H1 (cell line): ENCODE data around the gene HBB. TPM values are rescaled to one million over a fixed set of nuclear protein-coding genes. Genes with fewer than 3 reads are reported as not detected.

Experiments
- CTCF ChIA-PET: fragments of 300-600 bp; sonication (Branson Sonifier 250); formaldehyde crosslinking; loops from one replicate; lab custom pipeline; 2021; ENCODE audit not compliant: partially characterized antibody; lab: Charles Lee
- POLR2A ChIA-PET: fragments of 300-600 bp; sonication (Branson Sonifier 250); formaldehyde crosslinking; loops from one replicate; lab custom pipeline; 2021; ENCODE audit warnings: inconsistent platforms; ENCODE audit not compliant: partially characterized antibody; lab: Charles Lee
- DNase-seq, 2 experiments: peaks; one replicate each; pipeline versions ENCODE4 v3.0.0 to v3.0.0-alpha.2; 2010 to 2022; ENCODE audit warnings: low spot score in 2 of 2, low read depth in 1 of 2, mixed read lengths in 1 of 2
- FAIRE-seq: peaks from 2 replicates; lab custom pipeline; 2011; peaks lifted over from hg19 to GRCh38; lab: Jason Lieb, UNC
- H2AFZ ChIP-seq: 2 replicates; pipeline ENCODE4 v1.8.1; 2012; ENCODE audit warnings: low read length, inconsistent platforms
- H2AK5ac ChIP-seq: 2 replicates; pipeline ENCODE4 v1.6.1; 2013; ENCODE audit warnings: low read depth, low read length
- H2BK120ac ChIP-seq: replicated peaks from 2 replicates; pipeline ENCODE3; 2013; ENCODE audit warnings: low read depth, low read length, inconsistent platforms
- H2BK12ac ChIP-seq: 2 replicates; pipeline ENCODE4 v1.6.1; 2013; ENCODE audit warnings: low read depth, low read length
- H2BK15ac ChIP-seq: 2 replicates; pipeline ENCODE4 v1.6.1; 2013; ENCODE audit warnings: low read length
- H2BK20ac ChIP-seq: 2 replicates; pipeline ENCODE4 v1.6.1; 2013; ENCODE audit warnings: low read length
- H2BK5ac ChIP-seq: 2 replicates; pipeline ENCODE4 v1.6.1; 2013; ENCODE audit warnings: low read depth, low read length
- H3K14ac ChIP-seq: 2 replicates; pipeline ENCODE4 v1.6.1; 2013; ENCODE audit warnings: inconsistent platforms; ENCODE audit not compliant: insufficient read length
- H3K18ac ChIP-seq: 2 replicates; pipeline ENCODE4 v1.6.1; 2013; ENCODE audit warnings: low read length; ENCODE audit errors: extremely low read depth
- H3K23ac ChIP-seq: 2 replicates; pipeline ENCODE4 v1.6.1; 2013; ENCODE audit warnings: inconsistent platforms; ENCODE audit not compliant: insufficient read length
- H3K23me2 ChIP-seq: 2 replicates; pipeline ENCODE4 v1.6.1; 2013; ENCODE audit warnings: low read depth, low read length
- H3K27ac ChIP-seq: 2 replicates; pipeline ENCODE4 v1.6.1; 2011; ENCODE audit warnings: low read depth, low read length, inconsistent platforms
- H3K27me3 ChIP-seq, 4 experiments: replicated peaks in 1 of 4; 1 replicate in 1 of 4; 2 replicates in 3 of 4; pipeline versions ENCODE4 v1.6.1 to v1.8.1; 2011 to 2013; ENCODE audit warnings: low read length in 3 of 4, mild to moderate bottlenecking in 3 of 4, inconsistent platforms in 2 of 4, mixed read lengths in 2 of 4, moderate library complexity in 1 of 4; ENCODE audit not compliant: control insufficient read depth in 3 of 4, insufficient read depth in 3 of 4; ENCODE audit errors: extremely low read depth in 1 of 4
- H3K36me3 ChIP-seq, 4 experiments: 2 replicates each; pipeline versions ENCODE4 v1.6.1 to v1.8.1; 2011 to 2013; ENCODE audit warnings: mild to moderate bottlenecking in 4 of 4, low read length in 3 of 4, moderate library complexity in 2 of 4, control low read depth in 1 of 4, inconsistent platforms in 1 of 4; ENCODE audit not compliant: insufficient read depth in 4 of 4, control insufficient read depth in 2 of 4
- H3K4ac ChIP-seq: replicated peaks from 2 replicates; pipeline ENCODE3; 2013; ENCODE audit warnings: low read length, low read depth, mixed read lengths, inconsistent platforms; ENCODE audit not compliant: insufficient read length
- H3K4me1 ChIP-seq, 4 experiments: replicated peaks in 1 of 4; 1 replicate in 1 of 4; 2 replicates in 3 of 4; pipeline versions ENCODE4 v1.6.1 to v1.8.1; 2011 to 2013; ENCODE audit warnings: low read length in 3 of 4, inconsistent platforms in 2 of 4, mixed read lengths in 1 of 4; ENCODE audit not compliant: insufficient read depth in 4 of 4, control insufficient read depth in 3 of 4
- H3K4me2 ChIP-seq, 2 experiments: 2 replicates each; pipeline versions ENCODE4 v1.6.1 to v1.8.1; 2011 to 2013; ENCODE audit warnings: low read depth in 2 of 2, low read length in 2 of 2, control low read depth in 1 of 2, inconsistent platforms in 1 of 2, mild to moderate bottlenecking in 1 of 2; ENCODE audit not compliant: insufficient read depth in 1 of 2
- H3K4me3 ChIP-seq, 4 experiments: fragments of 200-600, 300-600 bp in 1 of 4; sonication (generic), shearing (Covaris generic), sonication (Bioruptor Twin) in 1 of 4; 2 replicates each; pipeline versions ENCODE4 v1.5.1 to v1.8.1; 2011 to 2016; ENCODE audit warnings: low read length in 4 of 4, low read depth in 3 of 4, control low read depth in 2 of 4, inconsistent platforms in 2 of 4, mild to moderate bottlenecking in 2 of 4, mixed read lengths in 1 of 4, moderate library complexity in 1 of 4; ENCODE audit not compliant: insufficient read depth in 2 of 4; ENCODE audit errors: extremely low read depth in 1 of 4
- H3K56ac ChIP-seq: replicated peaks from 2 replicates; pipeline ENCODE3; 2013; ENCODE audit warnings: low read depth, mild to moderate bottlenecking, mixed read lengths, low read length, inconsistent platforms; ENCODE audit not compliant: insufficient read length
- H3K79me1 ChIP-seq: 2 replicates; pipeline ENCODE4 v1.6.1; 2013; ENCODE audit warnings: low read depth, low read length, control low read depth
- H3K79me2 ChIP-seq, 2 experiments: 2 replicates each; pipeline versions ENCODE4 v1.6.1 to v1.8.1; 2012 to 2013; ENCODE audit warnings: low read length in 2 of 2, mild to moderate bottlenecking in 2 of 2, inconsistent platforms in 1 of 2; ENCODE audit not compliant: insufficient read depth in 2 of 2, control insufficient read depth in 1 of 2
- H3K9ac ChIP-seq, 4 experiments: replicated peaks in 1 of 4; 1 replicate in 1 of 4; 2 replicates in 3 of 4; pipeline versions ENCODE4 v1.6.1 to v1.8.1; 2011 to 2013; ENCODE audit warnings: low read depth in 3 of 4, low read length in 3 of 4, control low read depth in 2 of 4, mild to moderate bottlenecking in 2 of 4, moderate library complexity in 2 of 4, inconsistent platforms in 1 of 4; ENCODE audit errors: extremely low read depth in 1 of 4
- H3K9me3 ChIP-seq, 2 experiments: 2 replicates each; pipeline versions ENCODE4 v1.6.1 to v1.8.1; 2012 to 2013; ENCODE audit warnings: mild to moderate bottlenecking in 2 of 2, moderate library complexity in 2 of 2, control low read depth in 1 of 2, inconsistent platforms in 1 of 2, low read depth in 1 of 2, low read length in 1 of 2, mixed read lengths in 1 of 2; ENCODE audit not compliant: insufficient read depth in 2 of 2
- H4K20me1 ChIP-seq, 2 experiments: replicated peaks in 1 of 2; 2 replicates each; pipeline versions ENCODE3 to v1.8.1; 2011 to 2013; ENCODE audit warnings: inconsistent platforms in 2 of 2, low read length in 2 of 2, mild to moderate bottlenecking in 1 of 2; ENCODE audit not compliant: insufficient read depth in 2 of 2, control insufficient read depth in 1 of 2
- H4K5ac ChIP-seq: 2 replicates; pipeline ENCODE4 v1.6.1; 2013; ENCODE audit warnings: low read length, low read depth, mixed read lengths, inconsistent platforms; ENCODE audit not compliant: insufficient read length
- H4K8ac ChIP-seq: 2 replicates; pipeline ENCODE4 v1.8.0; 2013; ENCODE audit warnings: mild to moderate bottlenecking, moderate library complexity, low read length, inconsistent platforms; ENCODE audit not compliant: insufficient read depth; ENCODE audit errors: extremely low read depth
- H4K91ac ChIP-seq: replicated peaks from 2 replicates; pipeline ENCODE3; 2013; ENCODE audit warnings: low read length, mixed read lengths, inconsistent platforms; ENCODE audit not compliant: insufficient read length
- CBX8 ChIP-seq: fragments of 300-800, 300-1000 bp; sonication (generic); IDR thresholded peaks from 2 replicates; pipeline ENCODE4 v1.7.1; 2016; ENCODE audit warnings: low read depth, low read length, borderline replicate concordance
- CEBPB ChIP-seq: IDR thresholded peaks from 2 replicates; pipeline ENCODE4 v1.6.1; 2012; ENCODE audit warnings: low read depth, low read length
- EZH2 ChIP-seq: fragments of 200-600 bp; sonication (generic); IDR thresholded peaks from 2 replicates; pipeline ENCODE4 v1.7.1; 2012; ENCODE audit warnings: low read depth, mild to moderate bottlenecking, moderate library complexity, low read length, inconsistent platforms; ENCODE audit not compliant: severe bottlenecking
- GABPA ChIP-seq: IDR thresholded peaks from 2 replicates; pipeline ENCODE4 v1.6.1; 2011; ENCODE audit warnings: mild to moderate bottlenecking, low read length, moderate library complexity, borderline replicate concordance; ENCODE audit not compliant: insufficient read depth
- HDAC6 ChIP-seq: IDR thresholded peaks from one replicate; pipeline ENCODE4 v1.7.1; 2012; ENCODE audit warnings: low read depth, mild to moderate bottlenecking, inconsistent platforms, low read length, moderate library complexity
- KDM5A ChIP-seq: fragments of 200-600 bp; IDR thresholded peaks from 2 replicates; pipeline ENCODE4 v1.7.1; 2012; ENCODE audit warnings: mild to moderate bottlenecking, low read length, inconsistent platforms, mixed read lengths
- RBBP5 ChIP-seq: IDR thresholded peaks from 2 replicates; pipeline ENCODE4 v1.7.1; 2012; ENCODE audit warnings: low read depth, mild to moderate bottlenecking, inconsistent platforms, low read length, moderate library complexity, borderline replicate concordance
- SP1 ChIP-seq: IDR thresholded peaks from 2 replicates; pipeline ENCODE4 v1.6.1; 2011; ENCODE audit warnings: low read depth, low read length
- SP2 ChIP-seq: IDR thresholded peaks from 2 replicates; pipeline ENCODE4 v1.6.1; 2012; ENCODE audit warnings: mild to moderate bottlenecking, low read length, inconsistent platforms
- SUZ12 ChIP-seq: fragments of 200-600 bp; sonication (generic); IDR thresholded peaks from 2 replicates; pipeline ENCODE4 v1.6.1; 2012; ENCODE audit warnings: mild to moderate bottlenecking, inconsistent platforms, low read length, moderate library complexity, mixed read lengths
- TCF12 ChIP-seq: IDR thresholded peaks from 2 replicates; pipeline ENCODE4 v1.6.1; 2011; ENCODE audit warnings: low read depth, mild to moderate bottlenecking, low read length
- YY1 ChIP-seq: IDR thresholded peaks from 2 replicates; pipeline ENCODE4 v1.6.1; 2011; ENCODE audit warnings: low read depth, mild to moderate bottlenecking, low read length
- WGBS, 2 experiments: shearing (Covaris generic) in 1 of 2; methylation state at CpG; one replicate each; pipeline versions ENCODE4 v1.1.6 to v1.1.7; 2013 to 2015; ENCODE audit warnings: low lambda C conversion rate in 2 of 2, mixed read lengths in 2 of 2, inconsistent platforms in 1 of 2, low coverage in 1 of 2, missing lambda C conversion rate in 1 of 2; ENCODE audit not compliant: insufficient replicate concordance in 2 of 2, insufficient coverage in 1 of 2, insufficient read length in 1 of 2; ENCODE audit errors: extremely low coverage in 1 of 2, missing lambda C conversion rate in 1 of 2; 5-methylcytosine and 5-hydroxymethylcytosine counted together
- polyA plus RNA-seq, 7 experiments: library from polyadenylated mRNA; depleted of rRNA in 3 of 7; stranded (reverse) in 5 of 7; unstranded in 2 of 7; fragments of >200 nt in 5 of 7; fragments of 200-250 nt in 2 of 7; gene quantifications; 1 replicate in 5 of 7; 2 replicates in 1 of 7; 4 replicates in 1 of 7; pipeline versions ENCODE4 v1.2.1 to v1.2.3, GENCODE V29; 2011 to 2013; ENCODE audit warnings: missing spikeins in 2 of 7, mixed read lengths in 2 of 7
- total RNA-seq: library from RNA; stranded (reverse); fragmentation: NEBNext Ultra II Directional; extraction: Animal tissue kit (Norgen Biotek cat#: 25700); gene quantifications from 2 replicates; pipeline ENCODE4 v1.2.1, GENCODE V29; 2021
- TF ChIP-seq, protein P1 (sequence below): IDR thresholded peaks from 2 replicates; pipeline ENCODE4 v1.6.1; 2011; ENCODE audit warnings: low read depth, mild to moderate bottlenecking, low read length; ENCODE audit not compliant: insufficient read depth
- TF ChIP-seq, protein P2 (sequence below): IDR thresholded peaks from 2 replicates; pipeline ENCODE4 v1.6.1; 2012; ENCODE audit warnings: inconsistent platforms

The HBB gene
- total and polyA plus RNA-seq, 2 of the 8 experiments (the other 6 are each of a cell fraction or from before 2014, with no cell fraction given): not detected

- Histone ChIP-seq H3K18ac (no peak overlapping the region), H4K5ac (no peak overlapping the region), H3K4me3 (no peak overlapping the region), H2AFZ (no peak overlapping the region), H2BK15ac (no peak overlapping the region), H2BK120ac (no peak overlapping the region), H2BK12ac (no peak overlapping the region), H3K23me2 (no peaks in the 10 kb centered on the region), H3K9ac (no peak overlapping the region), H4K20me1 (no peaks in the 10 kb centered on the region), H4K8ac (no peak overlapping the region), H3K4me2 (no peak overlapping the region), H3K36me3 (no peaks in the 10 kb centered on the region), H2BK5ac (no peak overlapping the region), H3K27me3 (no peaks in the 10 kb centered on the region), H2BK20ac (no peak overlapping the region), H3K14ac (no peak overlapping the region), H3K23ac (no peak overlapping the region), H3K79me2 (no peaks in the 10 kb centered on the region), H3K56ac (no peak overlapping the region), H3K79me1 (no peaks in the 10 kb centered on the region), H4K91ac (no peak overlapping the region), H3K4ac (no peak overlapping the region), H3K9me3 (peaks cover 7 to 8% of the 10 kb centered on the region in 2 experiments; a peak in 3 of 4 replicates), H3K4me1 (peaks cover 0 to 3% (median 0%) of the 10 kb centered on the region in 4 experiments; a peak in 1 of 7 replicates), H3K27ac (no peak overlapping the region), H2AK5ac (no peak overlapping the region)
- DNase-seq (no peak), FAIRE-seq (no peak)
- CTCF ChIA-PET: no interaction called here
- 0% methylated on average over 1 of the region's 1 CpG; no CpG with 5 or more reads in 1 of the 2 experiments for WGBS, 2 experiments
- POLR2A ChIA-PET: no interaction called here
- TF ChIP-seq SUZ12: no peak
- no peak for TF ChIP-seq KDM5A
- no peak for TF ChIP-seq RBBP5
- no peak for TF ChIP-seq CEBPB
- TF ChIP-seq SP2: no peak
- no peak for TF ChIP-seq TCF12
- TF ChIP-seq HDAC6: no peak
- TF ChIP-seq GABPA: no peak
- TF ChIP-seq YY1: no peak
- TF ChIP-seq SP1: no peak
- no peak for TF ChIP-seq CBX8
- TF ChIP-seq, protein P1, sequence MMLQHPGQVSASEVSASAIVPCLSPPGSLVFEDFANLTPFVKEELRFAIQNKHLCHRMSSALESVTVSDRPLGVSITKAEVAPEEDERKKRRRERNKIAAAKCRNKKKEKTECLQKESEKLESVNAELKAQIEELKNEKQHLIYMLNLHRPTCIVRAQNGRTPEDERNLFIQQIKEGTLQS: no peak
- TF ChIP-seq, protein P2, sequence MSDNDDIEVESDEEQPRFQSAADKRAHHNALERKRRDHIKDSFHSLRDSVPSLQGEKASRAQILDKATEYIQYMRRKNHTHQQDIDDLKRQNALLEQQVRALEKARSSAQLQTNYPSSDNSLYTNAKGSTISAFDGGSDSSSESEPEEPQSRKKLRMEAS: no peak
- TF ChIP-seq EZH2: no peak
Observed at GRCh38 chr11:5192738-5193137, 34.1 kb downstream of the HBB start.
